GM12892 (cell line): ENCODE measurements around the gene PVALB.

Experiments
- POLR2A ChIP-seq: IDR thresholded peaks from 2 replicates; pipeline ENCODE4 v1.6.1; 2011; ENCODE audit warnings: low read depth, low read length, control low read depth
- POLR2AphosphoS5 ChIP-seq: IDR thresholded peaks from 2 replicates; pipeline ENCODE4 v1.6.1; 2011; ENCODE audit warnings: low read depth, low read length, control low read depth

GRCh38 chr22:36838119-36839030 lies 21.5 kb upstream of the PVALB start:
- no peak for TF ChIP-seq POLR2A
- TF ChIP-seq POLR2AphosphoS5: no peak
